Measurements from ENCODE around the gene TFAP2E.

The TFAP2E gene

GRCh38 chr1:35599411-35599810 is 26.3 kb downstream of the TFAP2E start:
- no peak for DNase-seq

GRCh38 chr1:35600593-35600992 is 27.5 kb downstream of the TFAP2E start:
- DNase-seq: no peak

- DNase-seq: no peak
These were observed 30.4 kb downstream of the TFAP2E start for GRCh38 chr1:35603468-35603867.

GRCh38 chr1:35603941-35604340 is 30.8 kb downstream of the TFAP2E start:
- no peak for DNase-seq

- DNase-seq: no peak
These were observed 32.2 kb downstream of the TFAP2E start for GRCh38 chr1:35605071-35605866.

GRCh38 chr1:35605867-35606182 is 32.7 kb downstream of the TFAP2E start:
- peak in 1 of 2 experiments; percentile 30 for DNase-seq

GRCh38 chr1:35611655-35612054 is 38.5 kb downstream of the TFAP2E start:
- no peak for DNase-seq

GRCh38 chr1:35615440-35615839 is 42.3 kb downstream of the TFAP2E start:
- DNase-seq: no peak

GRCh38 chr1:35619237-35620121 is 46.4 kb downstream of the TFAP2E start:
- no peak for DNase-seq

GRCh38 chr1:35622510-35623178 is 49.5 kb downstream of the TFAP2E start:
- DNase-seq: no peak

GRCh38 chr1:35623832-35624231 is 50.7 kb downstream of the TFAP2E start:
- no peak for DNase-seq

- DNase-seq: no peak
These were observed 55.9 kb downstream of the TFAP2E start for GRCh38 chr1:35629051-35629450.

- DNase-seq: no peak
These were observed 58.3 kb downstream of the TFAP2E start for GRCh38 chr1:35631396-35631795.

- no peak for DNase-seq
These were observed 60.4 kb downstream of the TFAP2E start for GRCh38 chr1:35633547-35633946.

- DNase-seq: peak in 1 of 2 experiments; percentile 37
These were observed 64.3 kb downstream of the TFAP2E start for GRCh38 chr1:35637401-35637809.

- no peak for DNase-seq
These were observed 67.5 kb downstream of the TFAP2E start for GRCh38 chr1:35640380-35641232.

- DNase-seq: peak; percentile 80 to 91
These were observed 68.2 kb downstream of the TFAP2E start, which contains the start of gene PSMB2 for GRCh38 chr1:35641233-35641866. Gene PSMB2 (minus strand): TSS chr1:35641526. CDS start chr1:35641432, 94 bp downstream.

- no peak for DNase-seq
These were observed 69.4 kb downstream of the TFAP2E start for GRCh38 chr1:35642471-35642955.

- DNase-seq: no peak
These were observed 71.1 kb downstream of the TFAP2E start for GRCh38 chr1:35644204-35644603.
